Sigmoid colon (tissue), 4 donors: ENCODE results near the gene GNG2.

Experiments used
- EP300 ChIP-seq, 4 donors: sonication (generic); formaldehyde crosslinking; IDR thresholded peaks; one replicate each; pipeline ENCODE4 v1.6.1; 2017; ENCODE audit warnings: antibody characterized with exemption in 4 of 4
- POLR2A ChIP-seq, 2 donors: fragments of 450-650 bp; IDR thresholded peaks; one replicate each; pipeline ENCODE4 v1.6.1; 2016; ENCODE audit warnings: antibody characterized with exemption in 2 of 2, mild to moderate bottlenecking in 2 of 2, moderate library complexity in 2 of 2

GRCh38 chr14:51931308-51931707 is 70.9 kb downstream of the GNG2 start:
- TF ChIP-seq POLR2A (IDR thresholded peaks at IDR 0.05) (no peak), EP300 (IDR thresholded peaks at IDR 0.05) (no peak)
